Kidney capillary endothelial cell (primary cell): ENCODE data around the gene CD164L2.
"Not testable (repeated sequence)": the region's sequence is repeated elsewhere in the genome, so short reads cannot be mapped to it uniquely, and the experiment has no call there.

Source experiments
- DNase-seq: peaks from one replicate; pipeline ENCODE4 v3.0.0-alpha.2; 2018; ENCODE audit warnings: low spot score

Gene CD164L2

DNA sequence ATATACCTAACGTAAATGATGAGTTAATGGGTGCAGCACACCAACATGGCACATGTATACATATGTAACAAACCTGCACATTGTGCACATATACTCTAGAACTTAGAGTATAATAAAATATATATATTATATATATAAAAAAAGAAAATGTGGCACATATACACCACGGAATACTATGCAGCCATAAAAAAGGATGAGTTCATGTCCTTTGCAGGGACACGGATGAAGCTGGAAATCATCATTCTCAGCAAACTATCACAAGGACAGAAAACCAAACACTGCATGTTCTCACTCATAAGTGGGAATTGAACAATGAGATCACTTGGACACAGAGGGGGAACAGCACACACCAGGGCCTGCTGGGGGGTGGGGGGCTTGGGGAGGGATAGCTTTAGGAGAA, 1.7 kb upstream of the CD164L2 start:
- not testable (repeated sequence) for DNase-seq

DNA sequence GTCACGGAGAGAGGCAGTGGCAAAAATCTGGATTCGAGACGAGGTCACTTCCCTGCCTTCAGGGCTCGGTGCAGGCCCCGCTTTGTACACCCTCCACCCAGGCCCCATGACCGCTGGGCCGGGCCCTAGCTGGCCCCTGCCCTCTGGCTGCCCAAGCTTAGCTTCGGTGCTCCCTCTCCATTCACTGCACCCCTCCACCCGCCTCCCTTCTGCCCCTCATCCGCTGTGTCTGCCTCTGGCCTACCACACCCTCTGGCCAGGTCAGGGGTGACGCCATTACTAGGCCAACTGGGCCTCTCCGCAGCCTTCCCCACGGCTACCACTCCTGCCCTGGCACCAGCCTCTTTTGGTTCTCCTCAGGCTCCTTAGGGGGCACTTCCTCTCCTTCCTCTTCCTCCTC, 528 bp upstream of the CD164L2 start:
- DNase-seq, result no peak

DNA sequence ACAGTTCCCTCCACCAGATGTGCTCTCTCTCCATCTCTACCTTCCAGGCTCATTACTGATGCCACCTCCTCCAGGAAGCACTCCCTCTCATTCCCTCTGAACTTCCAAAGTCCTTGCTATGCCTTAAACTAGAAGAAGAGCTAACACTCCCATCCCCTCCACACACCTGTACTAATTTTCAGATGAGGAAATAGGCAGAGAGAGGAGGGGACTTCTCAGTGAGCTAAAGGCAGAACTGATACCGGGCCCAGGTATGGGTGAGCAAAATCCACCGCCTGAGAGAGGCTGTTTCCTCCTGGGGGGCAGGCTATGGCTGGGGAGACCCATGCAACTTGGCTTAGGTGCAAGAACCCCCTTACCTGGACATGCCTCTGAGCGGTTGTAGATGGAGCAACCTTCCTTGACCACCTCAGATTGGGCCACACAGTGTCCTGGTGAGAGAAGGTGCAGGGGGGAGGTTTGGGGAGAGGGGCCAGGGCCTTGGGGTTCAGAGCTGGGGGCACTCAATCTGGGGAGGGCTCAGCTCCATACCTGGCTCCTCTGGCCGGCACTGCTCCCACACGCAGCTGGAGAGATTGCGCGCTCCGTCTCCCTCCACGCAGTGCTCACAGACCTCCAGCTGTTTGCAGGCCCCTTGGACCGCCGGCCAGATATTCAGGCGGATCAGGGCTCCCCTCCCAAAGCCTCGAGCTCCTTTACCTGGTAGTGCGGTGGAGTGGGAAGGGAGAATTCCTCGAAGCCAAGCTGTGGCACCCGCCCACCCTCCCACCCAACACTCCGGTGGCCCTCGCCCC, 967 bp downstream of the CD164L2 start:
- no peak for DNase-seq

DNA sequence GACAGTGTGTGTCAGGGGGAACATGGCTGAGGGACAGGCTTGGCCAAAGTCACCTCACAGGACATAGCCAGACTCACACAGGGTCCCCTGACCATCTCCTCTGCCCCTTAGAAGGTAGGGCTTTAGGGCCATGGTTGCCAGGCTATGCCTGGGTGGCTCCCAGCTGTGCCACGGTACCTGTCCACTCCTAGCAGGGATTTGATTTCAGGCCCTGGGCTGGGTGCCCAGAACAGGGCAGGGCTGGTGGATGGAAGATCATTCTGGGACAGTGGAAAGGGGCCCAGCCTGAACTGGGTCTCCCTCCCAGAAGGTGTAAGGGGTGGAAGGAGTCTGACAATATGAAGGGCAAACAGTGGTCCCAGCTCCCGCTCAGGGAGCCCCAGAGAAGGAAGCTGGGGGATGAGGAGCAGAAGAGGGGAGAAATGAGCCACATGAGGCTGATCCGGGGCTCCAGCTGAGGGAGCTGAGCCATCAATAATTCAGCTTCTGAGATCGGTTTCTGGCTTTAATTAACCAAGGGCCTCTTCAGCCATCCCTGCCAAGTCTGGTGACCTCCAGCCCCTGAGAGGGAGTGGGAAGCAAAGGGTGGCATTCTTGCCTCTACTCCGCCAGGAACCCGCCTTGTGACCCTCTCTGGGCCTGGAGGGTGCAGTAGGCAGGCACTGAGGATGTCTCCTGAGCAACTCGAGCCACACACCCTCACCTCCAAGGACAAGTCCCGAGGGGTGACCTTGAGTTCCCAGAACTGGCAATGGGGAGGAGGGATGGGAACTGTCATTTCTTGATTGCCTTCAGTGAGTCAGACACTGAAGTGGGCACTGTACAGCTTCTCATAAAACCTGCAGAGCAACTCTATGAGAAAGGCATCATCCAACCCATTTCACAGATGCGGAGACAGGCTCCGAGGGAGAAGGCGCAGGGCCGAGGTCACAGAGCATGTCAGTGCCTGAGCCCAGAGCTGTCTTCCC, 2.1 kb downstream of the CD164L2 start:
- DNase-seq, result no peak

DNA sequence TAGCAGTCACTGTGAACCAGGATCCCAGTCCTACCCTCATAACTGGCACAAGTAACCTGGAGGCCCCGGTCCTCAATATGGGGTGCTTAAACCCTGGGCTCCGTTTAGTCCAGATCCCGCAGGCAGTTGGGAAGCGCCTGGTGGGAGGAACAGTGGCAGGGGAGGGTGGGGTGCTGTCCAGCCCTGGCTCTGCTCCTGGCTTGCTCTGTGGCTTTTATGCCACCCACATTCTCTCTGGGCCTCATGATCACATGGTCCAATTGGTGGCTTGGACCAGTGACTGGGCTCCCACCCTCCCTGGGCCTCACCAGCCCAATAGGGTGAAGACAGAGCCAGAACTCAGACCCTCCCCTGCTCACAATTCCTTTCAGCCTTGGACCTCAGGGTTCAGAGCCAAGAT, 2.9 kb downstream of the CD164L2 start:
- no peak for DNase-seq

DNA sequence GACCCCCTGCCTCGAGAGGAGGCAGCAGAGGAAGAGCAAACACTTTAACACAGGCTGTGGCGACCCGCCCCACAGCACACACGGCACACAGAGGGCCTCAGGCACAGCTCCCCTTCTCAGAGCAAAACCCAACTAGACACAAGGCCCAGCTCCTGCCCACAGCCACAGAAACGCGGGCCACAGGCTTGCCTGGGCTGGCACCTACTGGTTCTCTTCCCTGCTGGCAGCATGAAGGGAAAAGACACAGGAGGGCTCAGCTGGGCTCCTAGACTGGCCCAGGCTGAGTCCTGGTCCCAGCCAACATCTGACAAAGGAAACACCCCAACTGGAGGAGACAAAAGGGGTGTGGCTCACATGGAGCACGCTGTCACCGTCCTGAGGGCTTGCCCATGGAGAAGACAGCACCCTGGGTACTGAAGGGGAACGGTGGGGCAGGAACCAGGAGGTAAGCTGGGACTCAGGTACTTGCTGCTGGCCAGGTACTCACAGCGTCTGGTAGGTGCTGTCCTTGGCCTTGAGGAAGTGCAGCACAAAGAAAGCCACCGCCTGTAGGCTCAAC, 3.5 kb downstream of the CD164L2 start:
- no peak for DNase-seq

DNA sequence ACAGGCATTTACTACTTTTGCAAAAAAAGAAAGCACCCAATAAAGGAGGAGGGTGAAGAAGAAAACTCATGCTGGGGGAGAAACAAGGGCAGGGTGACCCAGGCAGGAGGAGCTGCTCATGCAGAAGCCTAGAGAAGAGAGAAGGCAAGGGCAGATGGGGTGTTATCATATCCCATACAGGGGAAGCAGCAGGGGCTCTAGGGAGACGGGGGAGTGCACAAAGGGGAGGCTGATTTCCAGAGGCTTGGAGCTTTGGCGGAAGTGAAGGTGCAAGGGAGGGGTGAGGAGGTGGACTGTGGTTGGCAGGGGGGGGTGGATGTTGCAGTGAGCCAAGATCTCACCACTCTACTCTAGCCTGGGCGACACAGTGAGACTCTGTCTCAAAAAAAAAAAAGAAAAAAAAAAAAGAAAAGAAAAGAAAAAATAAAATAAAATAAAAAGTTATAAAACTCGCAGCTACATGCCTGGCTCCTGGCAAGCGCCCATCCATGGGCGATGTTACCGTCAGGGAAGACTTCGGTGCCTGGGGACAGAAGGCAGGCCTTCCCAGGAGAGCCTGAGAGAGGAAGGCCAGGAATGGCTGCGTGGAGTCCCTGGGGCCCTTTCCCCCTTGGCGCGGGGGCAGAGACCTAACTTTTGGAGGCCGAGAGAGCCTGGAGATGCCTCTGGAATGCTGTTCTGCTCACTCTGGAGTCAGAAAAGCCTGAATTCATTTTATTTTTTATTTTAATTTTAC, 5.2 kb downstream of the CD164L2 start:
- DNase-seq, result no peak

DNA sequence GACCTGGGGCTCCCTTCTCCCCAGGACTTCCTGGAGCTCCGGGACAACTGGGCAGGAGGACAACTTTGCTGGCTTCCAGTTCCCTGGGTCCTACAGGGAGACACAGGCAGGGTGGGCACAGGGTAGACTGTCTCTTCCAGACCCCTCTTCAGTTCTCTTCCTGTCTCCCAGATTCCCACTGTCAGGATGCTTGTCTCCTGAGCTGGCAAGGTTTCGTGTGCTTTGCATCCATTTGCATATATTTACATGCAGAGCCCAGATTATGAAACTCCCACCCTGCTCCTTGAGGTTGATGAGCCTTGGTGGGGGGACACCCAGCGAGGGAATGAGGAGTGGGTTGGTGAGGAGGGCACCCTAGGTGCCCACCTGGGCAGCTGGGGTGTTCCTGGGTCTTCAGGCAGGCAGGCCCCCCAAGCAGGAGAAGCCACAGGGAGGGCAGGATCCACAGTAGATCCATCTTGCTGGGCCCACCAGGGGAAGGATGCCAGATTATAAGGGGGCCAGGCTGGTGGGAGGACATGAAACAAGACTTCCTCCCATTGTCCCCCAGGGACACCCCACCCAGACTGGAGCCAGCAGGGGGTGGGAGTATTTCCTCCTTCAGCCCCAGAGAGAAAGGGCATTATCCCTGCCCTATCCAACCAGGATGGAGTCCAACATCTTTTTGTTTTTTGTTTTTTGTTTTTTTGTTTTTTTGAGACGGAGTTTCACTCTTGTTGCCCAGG, 8.6 kb downstream of the CD164L2 start, which contains the start of gene FCN3:
FCN3 (minus strand) TSS at position 463 of the 725 bp plus-strand sequence; CDS start at position 457, 6 bp downstream.
- no peak for DNase-seq

DNA sequence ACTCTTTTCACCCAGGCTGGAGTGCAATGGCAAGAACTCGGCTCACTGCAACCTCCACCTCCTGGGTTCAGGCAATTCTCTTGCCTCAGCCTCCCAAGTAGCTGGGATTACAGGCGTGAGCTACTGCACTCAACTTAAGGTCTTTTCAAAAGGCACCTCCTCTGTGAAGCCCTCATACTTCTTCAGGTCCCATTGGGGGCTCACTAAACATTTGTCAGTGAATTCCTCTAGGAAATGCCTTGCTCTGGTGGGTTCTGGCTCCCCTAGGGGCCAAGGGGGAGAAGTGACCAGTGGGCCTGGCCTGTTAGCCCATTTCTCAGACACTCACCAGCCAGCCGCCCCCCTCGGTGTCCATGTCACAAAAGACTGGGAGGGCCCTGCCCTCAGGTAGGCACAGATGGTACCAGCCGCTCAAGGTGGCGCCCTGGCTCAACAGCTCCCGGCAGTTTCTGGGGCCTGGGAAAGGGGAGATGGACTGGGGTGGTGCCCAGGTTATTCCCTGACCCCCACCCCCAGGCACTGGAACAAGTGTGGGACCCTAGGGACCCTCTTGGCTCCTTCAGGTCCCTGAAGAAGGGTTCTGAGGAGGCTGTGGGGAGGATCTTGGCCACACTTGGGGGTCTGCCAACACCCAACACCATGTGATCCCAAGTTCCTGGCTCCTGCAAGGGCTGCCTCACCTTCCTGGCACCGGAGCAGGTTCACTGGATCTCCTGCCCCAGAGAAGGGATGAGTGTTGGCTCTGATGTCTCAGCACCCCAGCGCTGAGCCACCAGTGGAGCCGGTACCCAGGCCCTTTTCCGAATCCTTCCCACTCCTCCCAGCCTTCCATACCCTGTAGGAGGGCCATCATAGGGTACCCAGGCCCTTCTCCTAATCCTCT, 10.1 kb downstream of the CD164L2 start:
- DNase-seq, result no peak

DNA sequence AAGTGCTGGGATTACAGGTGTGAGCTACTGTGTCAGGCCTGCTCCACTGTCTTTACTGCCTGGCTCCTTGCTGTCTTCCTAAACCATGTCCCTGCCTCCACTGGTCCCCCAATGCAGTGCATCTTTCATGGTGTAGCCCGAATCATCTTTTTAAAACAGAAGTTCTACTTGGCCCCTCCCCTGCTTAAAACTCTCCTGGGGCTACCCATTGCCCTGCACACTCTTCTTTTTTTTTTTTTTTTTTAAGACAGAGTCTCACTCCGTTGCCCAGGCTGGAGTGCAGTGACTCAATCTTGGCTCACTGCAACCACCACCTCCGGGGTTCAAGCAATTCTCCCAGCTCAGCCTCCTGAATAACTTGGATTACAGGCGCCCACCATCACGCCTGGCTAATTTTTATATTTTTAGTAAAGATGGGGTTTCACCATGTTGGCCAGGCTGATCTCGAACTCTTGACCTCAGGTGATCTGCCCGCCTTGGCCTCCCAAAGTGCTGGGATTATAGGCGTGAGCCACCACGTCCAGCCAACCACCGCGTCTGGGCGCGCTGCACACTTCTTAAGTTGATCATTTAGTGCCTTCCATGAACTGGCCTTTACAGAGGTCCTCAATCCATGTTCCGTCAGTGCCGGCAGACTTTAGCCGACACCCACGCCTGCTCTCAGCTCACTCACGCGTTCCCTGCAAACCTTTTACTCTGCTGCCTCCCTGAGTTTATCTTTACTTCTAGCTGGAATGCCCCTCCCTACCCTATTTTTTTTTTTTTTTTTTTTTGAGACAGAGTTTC, 10.9 kb downstream of the CD164L2 start:
- no peak for DNase-seq

DNA sequence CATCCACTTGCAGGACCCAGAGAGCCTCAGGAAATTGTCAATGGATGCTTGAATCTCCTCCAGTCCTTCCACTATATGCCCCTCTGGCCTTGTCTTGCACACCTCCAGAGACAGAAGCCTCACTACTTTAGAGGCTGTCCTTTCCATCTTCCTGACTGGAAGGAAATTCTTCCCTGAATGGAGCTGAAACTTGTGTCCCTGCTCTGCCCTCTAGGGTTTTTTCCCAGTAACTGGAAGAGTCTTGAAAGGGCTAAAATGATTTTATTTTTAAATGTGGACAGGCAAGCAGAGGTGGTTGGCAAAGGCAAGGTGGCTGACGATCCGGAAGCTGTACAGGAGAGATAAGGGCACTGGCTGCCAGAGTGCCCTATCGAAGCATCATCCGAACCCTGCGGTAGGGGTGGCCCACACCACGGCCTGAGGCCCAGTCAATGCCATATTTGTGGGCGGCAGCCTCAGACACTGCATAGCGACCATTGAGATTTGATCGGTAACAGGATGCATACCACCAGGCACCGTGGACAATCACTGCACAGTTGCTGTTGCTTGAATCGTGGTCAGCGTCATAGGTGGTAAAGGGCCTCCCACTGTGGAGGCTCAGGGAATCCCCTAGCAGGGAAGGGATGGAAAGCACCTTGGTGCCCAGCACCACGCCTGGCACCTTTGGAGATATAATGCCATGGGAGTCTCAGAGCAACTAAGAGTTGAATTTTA, 14.1 kb downstream of the CD164L2 start:
- DNase-seq, result no peak

DNA sequence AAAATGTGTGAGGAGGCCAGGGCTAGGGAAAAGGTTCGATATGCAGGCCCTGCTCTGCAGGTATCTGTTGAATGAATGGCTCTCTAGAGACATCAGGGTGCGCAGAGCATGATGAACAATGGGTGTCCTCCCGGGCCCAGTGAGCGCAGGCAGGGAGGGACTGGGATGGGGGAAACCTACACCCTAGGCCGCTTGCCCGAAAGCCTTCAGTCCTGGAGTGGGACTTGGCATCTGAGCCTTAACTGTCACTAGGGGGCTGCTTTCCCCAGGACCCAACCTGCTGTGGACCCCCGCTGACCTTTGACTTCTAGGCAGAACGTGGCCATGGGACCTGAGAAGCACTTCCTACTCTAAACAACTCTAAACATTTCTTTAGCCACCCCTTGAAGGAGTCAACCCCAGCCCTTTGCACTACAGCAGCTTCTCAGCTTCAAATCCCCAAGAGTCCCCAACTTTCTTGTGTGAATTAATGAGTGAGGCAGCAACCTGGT, 15.9 kb downstream of the CD164L2 start:
- no peak for DNase-seq

DNA sequence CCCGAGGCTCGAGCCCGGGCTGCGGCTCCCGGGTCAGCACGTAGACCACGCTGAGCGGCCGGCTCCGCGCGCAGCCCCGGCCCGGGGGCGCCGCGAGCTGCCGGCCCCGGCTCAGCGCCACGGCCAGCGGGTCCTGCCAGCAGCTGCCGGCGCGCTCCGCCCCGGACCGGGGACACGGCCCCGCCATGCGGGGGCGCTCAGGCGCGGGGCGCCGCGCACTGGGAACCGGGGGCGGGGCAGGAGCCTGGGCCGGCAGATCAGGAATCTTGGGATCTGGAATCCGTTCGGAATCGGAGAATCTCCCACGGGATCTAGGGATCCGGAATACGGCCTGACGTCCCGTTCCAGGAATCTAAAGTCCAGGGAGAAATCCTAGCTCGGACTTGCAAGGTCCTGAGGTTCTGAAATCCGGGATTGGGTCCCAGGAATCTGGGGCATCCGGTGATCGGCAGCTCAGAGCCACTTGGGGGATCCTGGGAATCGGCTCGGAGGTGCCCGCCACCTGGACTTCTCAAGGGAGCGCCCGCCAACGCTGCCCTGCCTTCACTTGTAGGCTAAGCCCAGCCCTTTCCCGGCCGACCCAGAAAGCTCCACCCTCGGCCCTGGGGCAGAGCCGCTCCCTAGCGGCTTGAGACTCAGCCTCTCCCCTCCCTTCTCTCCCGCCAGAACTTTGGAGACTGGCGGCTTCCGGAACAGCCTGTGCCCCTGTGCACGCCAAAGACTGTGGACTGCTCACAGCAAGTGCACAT, 16.5 kb downstream of the CD164L2 start, which contains the start of gene MAP3K6:
MAP3K6 (minus strand) TSS at position 551 of the 749 bp plus-strand sequence; CDS start at position 187, 364 bp downstream.
- peak; percentile 59 for DNase-seq

DNA sequence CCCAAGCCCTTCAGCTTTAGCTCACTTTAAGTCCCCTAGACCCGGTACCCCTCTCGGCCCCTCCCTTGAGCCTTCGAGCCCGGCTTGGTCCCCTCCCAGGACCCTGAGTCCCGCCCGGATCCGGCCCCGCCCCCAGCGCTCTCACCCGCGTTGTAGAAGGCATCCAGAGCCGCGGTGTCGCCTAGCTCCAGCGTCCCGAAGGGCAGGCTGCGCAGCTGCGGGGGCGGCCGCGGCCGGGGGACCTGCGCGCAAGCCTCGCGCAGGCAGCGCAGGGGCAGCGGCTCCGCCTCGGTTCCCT, 17.1 kb downstream of the CD164L2 start:
- peak; percentile 66 for DNase-seq

DNA sequence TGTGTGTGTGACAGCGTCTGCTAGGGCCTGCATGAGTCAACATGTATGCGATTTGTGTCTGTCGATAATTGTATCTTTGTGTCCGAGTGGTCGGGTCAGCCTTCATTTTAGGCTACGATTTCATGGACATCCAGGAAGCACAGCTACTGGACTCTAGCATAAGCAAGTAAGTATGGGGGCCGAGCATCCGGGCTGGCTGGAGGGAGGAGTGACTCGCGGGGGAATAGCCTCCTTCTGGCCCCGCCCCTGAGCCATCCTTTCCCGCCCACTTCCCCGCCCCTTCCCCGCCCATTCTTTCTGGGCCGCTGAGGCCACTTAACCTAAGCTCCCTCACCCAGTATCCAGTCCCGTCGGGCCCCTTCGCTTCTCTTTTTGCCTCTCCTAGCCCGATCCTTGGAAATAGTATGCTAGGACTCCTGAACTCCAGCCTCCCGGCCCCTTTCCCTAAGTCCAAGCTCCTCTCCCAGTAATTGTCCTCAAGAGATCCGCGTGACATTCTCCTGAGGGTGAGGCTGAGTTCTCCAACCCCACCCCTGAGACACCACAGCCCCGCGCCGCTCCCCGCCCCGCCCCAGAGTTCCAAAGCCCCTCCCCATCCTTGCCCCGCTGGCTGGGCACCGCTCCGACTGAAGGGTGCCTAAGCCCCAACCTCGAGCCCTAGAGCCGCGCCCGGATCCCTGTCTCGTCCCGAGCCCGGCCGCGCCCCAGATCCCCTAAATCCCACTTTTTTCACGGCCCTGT, 17.6 kb downstream of the CD164L2 start:
- peak; percentile 81 for DNase-seq

DNA sequence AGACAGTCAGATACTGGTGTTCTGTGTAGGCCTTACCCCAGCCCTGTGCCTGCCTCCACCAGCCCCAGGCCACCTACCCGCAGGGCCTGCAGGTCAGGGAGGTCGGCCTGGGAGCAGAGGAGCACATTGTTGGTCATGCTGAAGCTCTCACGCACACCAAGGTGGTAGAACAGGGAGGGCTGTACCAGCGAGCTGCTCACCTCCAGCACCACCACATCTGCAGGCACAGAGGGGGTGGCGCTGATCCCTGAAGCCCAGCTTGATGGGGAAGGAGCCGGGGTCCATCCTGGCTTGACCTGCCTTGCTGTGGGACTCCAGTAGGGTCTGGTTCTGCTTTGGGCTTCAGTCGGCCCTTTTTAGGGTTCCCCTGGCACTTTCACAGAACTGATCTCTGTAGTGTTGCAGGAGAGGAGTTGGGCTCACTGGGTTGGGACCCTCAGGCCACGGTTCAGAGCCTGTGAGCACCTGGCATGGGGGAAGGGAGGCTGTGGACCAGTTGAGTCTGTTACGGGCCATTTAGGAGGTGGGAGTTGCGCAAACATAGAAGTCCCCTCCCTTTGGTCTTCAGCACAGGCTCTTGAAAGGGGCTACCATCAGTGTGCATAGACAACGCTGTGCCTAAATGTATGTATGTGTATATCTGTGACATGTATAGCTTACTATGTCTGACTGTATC, 18.3 kb downstream of the CD164L2 start:
- DNase-seq, result no peak
